Neural crest cell (in vitro differentiated cells): ENCODE results near the gene ZNF541. TPM values are rescaled to one million over a fixed set of nuclear protein-coding genes. Genes with fewer than 3 reads are reported as not detected.
"Not testable (repeated sequence)": the region's sequence is repeated elsewhere in the genome, so short reads cannot be mapped to it uniquely, and the experiment has no call there.

Source experiments
- DNase-seq: peaks from one replicate; pipeline ENCODE4 v3.0.0; 2021; ENCODE audit warnings: low read depth, mixed read lengths, low spot score
- H3K27ac Mint-ChIP-seq: one replicate; pipeline ENCODE4 v1.8.0; 2021; ENCODE audit warnings: mild to moderate bottlenecking, mixed read lengths; ENCODE audit not compliant: unreplicated experiment
- H3K27me3 Mint-ChIP-seq: 2 replicates; pipeline ENCODE4 v1.8.0; 2021; ENCODE audit warnings: low read depth, mild to moderate bottlenecking, mixed read lengths
- H3K36me3 Mint-ChIP-seq: 2 replicates; pipeline ENCODE4 v1.8.0; 2021; ENCODE audit warnings: low read depth, mild to moderate bottlenecking, mixed read lengths
- H3K4me1 Mint-ChIP-seq: 2 replicates; pipeline ENCODE4 v1.8.0; 2021; ENCODE audit warnings: mixed read lengths
- H3K4me3 Mint-ChIP-seq: one replicate; pipeline ENCODE4 v1.8.0; 2021; ENCODE audit warnings: mild to moderate bottlenecking, mixed read lengths
- H3K9me3 Mint-ChIP-seq: 2 replicates; pipeline ENCODE4 v1.8.0; 2021; ENCODE audit warnings: mixed read lengths
- CTCF ChIP-seq: fragments of 200-600 bp; sonication (generic); conservative IDR thresholded peaks from 2 replicates; pipeline ENCODE4 v1.5.0; 2021; ENCODE audit warnings: antibody characterized with exemption, mild to moderate bottlenecking
- total RNA-seq: library from RNA; stranded (reverse); gene quantifications from 2 replicates; pipeline ENCODE4 v1.2.1, GENCODE V29; 2021

ZNF541 gene
- total RNA-seq, 1 donor from 2014 or later = not detected

GRCh38 chr19:47601180-47601904, 28.4 kb upstream of the ZNF541 start:
- H3K4me3 Mint-ChIP-seq = peak overlapping the region; percentile 86
- DNase-seq = no peak
- H3K27me3 Mint-ChIP-seq = peaks cover 44% of the 10 kb centered on the region
- H3K4me1 Mint-ChIP-seq = peaks cover 15% of the 10 kb centered on the region
- no peak overlapping the region for H3K27ac Mint-ChIP-seq
- H3K9me3 Mint-ChIP-seq = no peaks in the 10 kb centered on the region
- TF ChIP-seq CTCF = no peak
- no peaks in the 10 kb centered on the region for H3K36me3 Mint-ChIP-seq

- TF ChIP-seq CTCF = no peak
- H3K4me1 Mint-ChIP-seq = peaks cover 15% of the 10 kb centered on the region
- no peaks in the 10 kb centered on the region for H3K9me3 Mint-ChIP-seq
- peak; percentile 97 for DNase-seq
- H3K27me3 Mint-ChIP-seq = peaks cover 47% of the 10 kb centered on the region
- H3K27ac Mint-ChIP-seq = no peak overlapping the region
- peak overlapping the region; percentile 86 for H3K4me3 Mint-ChIP-seq
- H3K36me3 Mint-ChIP-seq = no peaks in the 10 kb centered on the region
Measured at GRCh38 chr19:47600246-47601179, 27.6 kb upstream of the ZNF541 start.

GRCh38 chr19:47599671-47600245, 26.8 kb upstream of the ZNF541 start:
- H3K27ac Mint-ChIP-seq, H3K36me3 Mint-ChIP-seq, H3K9me3 Mint-ChIP-seq, DNase-seq: not testable (repeated sequence)
- H3K27me3 Mint-ChIP-seq = peaks cover 47% of the 10 kb centered on the region
- H3K4me3 Mint-ChIP-seq = peak overlapping the region; percentile 44
- peaks cover 15% of the 10 kb centered on the region for H3K4me1 Mint-ChIP-seq

GRCh38 chr19:47598407-47599349, 25.7 kb upstream of the ZNF541 start:
- Mint-ChIP-seq H3K27me3 (peaks cover 39% of the 10 kb centered on the region), H3K4me3 (peak overlapping the region; percentile 52), H3K27ac (no peak overlapping the region), H3K4me1 (peaks cover 15% of the 10 kb centered on the region), H3K9me3 (no peaks in the 10 kb centered on the region), H3K36me3 (no peaks in the 10 kb centered on the region)
- no peak for DNase-seq
- no peak for TF ChIP-seq CTCF

GRCh38 chr19:47595944-47596343, 23.0 kb upstream of the ZNF541 start:
- no peak for DNase-seq
- no peak for TF ChIP-seq CTCF
- H3K36me3 Mint-ChIP-seq = no peaks in the 10 kb centered on the region
- peaks cover 15% of the 10 kb centered on the region for H3K4me1 Mint-ChIP-seq
- no peak overlapping the region for H3K27ac Mint-ChIP-seq
- no peaks in the 10 kb centered on the region for H3K9me3 Mint-ChIP-seq
- H3K27me3 Mint-ChIP-seq = peaks cover 24% of the 10 kb centered on the region
- H3K4me3 Mint-ChIP-seq = no peak overlapping the region
